NCI-H748 treated with DMSO at 0.1 percent for 48 hours (cell line): ENCODE data around the gene GNL3L.
A peak's percentile ranks its signal among the peaks of the same experiment; 100 is the strongest.
"Not testable (repeated sequence)": the region's sequence is repeated elsewhere in the genome, so short reads cannot be mapped to it uniquely, and the experiment has no call there.

Experiments used
- DNase-seq: peaks from one replicate; lab custom pipeline; 2025; lab: John Stamatoyannopoulos, UW

Gene GNL3L

GRCh38 chrX:54529552-54530356 is at the start of gene GNL3L:
Gene GNL3L (plus strand): TSS chrX:54530219. CDS start chrX:54532567, 2,348 bp downstream.
- peak; percentile 66 for DNase-seq

GRCh38 chrX:54482839-54483593 is 47.0 kb upstream of the GNL3L start:
- DNase-seq = no peak

GRCh38 chrX:54483946-54484345 is 46.1 kb upstream of the GNL3L start:
- no peak for DNase-seq

- no peak for DNase-seq
These were observed 45.4 kb upstream of the GNL3L start for GRCh38 chrX:54484666-54485065.

GRCh38 chrX:54489819-54490218 is 40.2 kb upstream of the GNL3L start:
- DNase-seq = not testable (repeated sequence)

- no peak for DNase-seq
These were observed 37.7 kb upstream of the GNL3L start for GRCh38 chrX:54492340-54492739.

- no peak for DNase-seq
These were observed 35.6 kb upstream of the GNL3L start for GRCh38 chrX:54494166-54494988.

- no peak for DNase-seq
These were observed 34.8 kb upstream of the GNL3L start for GRCh38 chrX:54494989-54495813.

GRCh38 chrX:54495814-54496516 is 34.1 kb upstream of the GNL3L start, which contains the start of gene FGD1:
Gene FGD1 (minus strand): TSS chrX:54496234. CDS start chrX:54495432, 802 bp downstream.
- DNase-seq = peak; percentile 40

- DNase-seq = no peak
These were observed 33.5 kb upstream of the GNL3L start for GRCh38 chrX:54496517-54496852.

GRCh38 chrX:54496936-54497335 is 33.1 kb upstream of the GNL3L start:
- DNase-seq = no peak

GRCh38 chrX:54509400-54509799 is 20.6 kb upstream of the GNL3L start:
- DNase-seq = no peak

GRCh38 chrX:54529151-54529550 is 868 bp upstream of the GNL3L start:
- peak; percentile 29 for DNase-seq

- no peak for DNase-seq
These were observed 410 bp downstream of the GNL3L start for GRCh38 chrX:54530357-54530900.

GRCh38 chrX:54534271-54534670 is 4.3 kb downstream of the GNL3L start:
- DNase-seq = no peak

- DNase-seq = no peak
These were observed 10.3 kb downstream of the GNL3L start for GRCh38 chrX:54540289-54540688.

GRCh38 chrX:54542239-54542638 is 12.2 kb downstream of the GNL3L start:
- not testable (repeated sequence) for DNase-seq

- no peak for DNase-seq
These were observed 20.8 kb downstream of the GNL3L start for GRCh38 chrX:54550821-54551220.

- no peak for DNase-seq
These were observed 21.8 kb downstream of the GNL3L start for GRCh38 chrX:54551801-54552200.

GRCh38 chrX:54555006-54555405 is 25.0 kb downstream of the GNL3L start:
- DNase-seq = not testable (repeated sequence)

- DNase-seq = no peak
These were observed 30.4 kb downstream of the GNL3L start for GRCh38 chrX:54560411-54560810.
